ENCODE results near the gene CELSR2. TPM values are rescaled to one million over a fixed set of nuclear protein-coding genes. Genes with fewer than 3 reads are reported as not detected.

CELSR2 gene
- total RNA-seq, 4 donors from 2014 or later: 23.4 to 57.2 (median 39.9) TPM

DNA sequence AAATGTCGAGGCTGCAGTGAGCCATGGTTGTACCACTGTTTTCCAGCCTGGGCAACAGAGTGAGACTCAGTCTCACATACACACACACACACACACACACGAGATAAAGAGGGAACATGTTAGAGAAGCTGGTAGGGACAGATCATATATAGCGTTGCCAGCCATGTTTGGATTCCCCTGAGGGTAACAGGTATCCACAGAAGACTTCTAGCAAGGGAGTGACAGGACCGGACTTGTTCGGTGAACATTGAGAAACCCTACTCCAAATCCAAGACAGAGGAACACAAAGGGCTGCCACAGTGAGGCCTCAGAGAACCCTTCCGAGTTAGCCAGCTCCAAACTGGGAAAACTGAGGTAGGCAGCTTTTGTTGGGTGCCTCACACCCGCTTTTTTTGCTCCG, 39.3 kb upstream of the CELSR2 start:
- H3K36me3 ChIP-seq: no peaks in the 10 kb centered on the region
- no peak for DNase-seq

DNA sequence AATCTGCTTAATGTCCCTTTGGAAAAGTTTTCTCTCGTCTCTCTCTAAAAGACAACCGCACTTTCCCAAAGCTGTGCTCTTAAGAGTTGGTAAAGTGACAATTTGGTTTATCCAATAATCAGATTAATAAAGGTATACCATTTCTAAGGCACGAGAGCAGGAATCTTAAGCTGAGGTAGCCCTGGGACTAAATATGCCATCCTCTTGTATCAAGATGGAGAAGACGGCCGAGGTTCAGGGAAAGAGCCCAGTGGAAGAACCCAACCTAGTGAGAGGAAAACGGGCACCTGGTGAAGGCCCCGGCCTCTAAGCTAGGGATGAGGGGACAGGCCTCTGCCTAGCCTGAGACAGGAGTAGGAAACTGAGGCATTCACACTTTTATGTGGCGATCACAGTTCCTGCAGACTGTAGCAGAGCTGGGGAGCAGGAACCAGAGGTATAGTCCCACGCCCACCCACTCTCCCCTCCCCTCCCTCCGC, 36.0 kb upstream of the CELSR2 start:
- intact Hi-C loops (cut with DNase I): no loop called here
- Histone ChIP-seq H3K27ac (peak overlapping the region; percentile 91 to 97 (median 96)), H3K4me3 (peak overlapping the region; percentile 83 to 99 (median 96)), H3K4me1 (peaks cover 11 to 69% (median 39%) of the 10 kb centered on the region in 3 donors), H3K27me3 (no peaks in the 10 kb centered on the region), H3K9me3 (no peaks in the 10 kb centered on the region), H3K36me3 (peaks cover 0 to 8% (median 0%) of the 10 kb centered on the region in 3 donors)
- WGBS, 2 donors: 25 to 37% methylated on average over 8 to 9 of the region's 10 CpGs
- no peak for DNase-seq
- TF ChIP-seq, protein P1, sequence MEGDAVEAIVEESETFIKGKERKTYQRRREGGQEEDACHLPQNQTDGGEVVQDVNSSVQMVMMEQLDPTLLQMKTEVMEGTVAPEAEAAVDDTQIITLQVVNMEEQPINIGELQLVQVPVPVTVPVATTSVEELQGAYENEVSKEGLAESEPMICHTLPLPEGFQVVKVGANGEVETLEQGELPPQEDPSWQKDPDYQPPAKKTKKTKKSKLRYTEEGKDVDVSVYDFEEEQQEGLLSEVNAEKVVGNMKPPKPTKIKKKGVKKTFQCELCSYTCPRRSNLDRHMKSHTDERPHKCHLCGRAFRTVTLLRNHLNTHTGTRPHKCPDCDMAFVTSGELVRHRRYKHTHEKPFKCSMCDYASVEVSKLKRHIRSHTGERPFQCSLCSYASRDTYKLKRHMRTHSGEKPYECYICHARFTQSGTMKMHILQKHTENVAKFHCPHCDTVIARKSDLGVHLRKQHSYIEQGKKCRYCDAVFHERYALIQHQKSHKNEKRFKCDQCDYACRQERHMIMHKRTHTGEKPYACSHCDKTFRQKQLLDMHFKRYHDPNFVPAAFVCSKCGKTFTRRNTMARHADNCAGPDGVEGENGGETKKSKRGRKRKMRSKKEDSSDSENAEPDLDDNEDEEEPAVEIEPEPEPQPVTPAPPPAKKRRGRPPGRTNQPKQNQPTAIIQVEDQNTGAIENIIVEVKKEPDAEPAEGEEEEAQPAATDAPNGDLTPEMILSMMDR (IDR thresholded peaks at IDR 0.05): no peak

More for the DNA sequence above, 39.3 kb upstream of the CELSR2 start:
- WGBS, 2 donors: 31 to 50% methylated on average over 7 to 8 of the region's 8 CpGs
- TF ChIP-seq POLR2A (IDR thresholded peaks at IDR 0.05): no peak
- TF ChIP-seq, protein P1 (IDR thresholded peaks at IDR 0.05): no peak
- H3K9me3 ChIP-seq: no peaks in the 10 kb centered on the region
- intact Hi-C loops (cut with DNase I): no loop called here
- peak overlapping the region in 2 of 4 donors; percentile 56 to 69 for H3K27ac ChIP-seq
- no peaks in the 10 kb centered on the region for H3K27me3 ChIP-seq
- H3K4me1 ChIP-seq: peaks cover 5 to 54% (median 18%) of the 10 kb centered on the region in 3 donors
- H3K4me3 ChIP-seq: no peak overlapping the region

DNA sequence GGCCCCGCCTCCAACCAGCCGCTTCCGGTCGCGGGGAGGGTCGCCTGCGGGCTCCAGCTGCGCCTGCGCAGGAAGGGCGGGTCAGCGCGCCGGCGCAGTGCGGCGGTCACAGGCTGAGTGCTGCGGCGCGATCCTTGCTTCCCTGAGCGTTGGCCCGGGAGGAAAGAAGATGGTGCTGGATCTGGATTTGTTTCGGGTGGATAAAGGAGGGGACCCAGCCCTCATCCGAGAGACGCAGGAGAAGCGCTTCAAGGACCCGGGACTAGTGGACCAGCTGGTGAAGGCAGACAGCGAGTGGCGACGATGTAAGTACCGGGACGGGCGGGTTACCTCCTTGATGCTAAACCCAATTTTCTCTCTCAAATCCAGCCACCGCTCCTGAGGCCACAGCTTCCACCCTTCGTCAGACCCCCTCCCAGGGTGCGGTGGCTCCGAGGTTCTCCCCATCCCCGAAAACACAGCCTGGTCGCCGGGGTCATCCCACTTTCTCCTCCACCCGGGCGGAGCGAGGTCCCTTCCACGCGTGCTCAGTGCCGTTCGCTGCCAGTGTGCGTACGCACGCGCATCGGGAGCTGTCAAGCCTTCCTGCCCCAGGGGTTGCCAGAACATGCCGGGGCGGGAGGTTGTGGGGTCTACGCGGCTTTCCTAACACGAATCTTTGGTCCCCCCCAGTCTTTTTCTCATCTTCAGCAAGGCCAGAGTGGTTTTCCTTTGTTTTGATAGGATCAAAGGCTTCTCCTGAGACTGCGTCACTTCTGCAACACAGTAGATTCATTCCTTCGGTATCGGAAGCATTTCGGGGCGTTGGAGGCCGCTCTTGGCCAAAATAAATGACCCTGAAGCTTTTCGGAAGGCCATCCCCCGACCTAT, 35.3 kb upstream of the CELSR2 start, which contains the start of gene SARS1:
SARS1 (plus strand) TSS at position 95 of the 870 bp plus-strand sequence; CDS start at position 170, 75 bp downstream.
- TF ChIP-seq, protein P1 (IDR thresholded peaks at IDR 0.05): peak in 1 of 6 experiments; percentile 18
- peak in 3 of 4 donors; percentile 69 to 94 (median 78) for TF ChIP-seq POLR2A (IDR thresholded peaks at IDR 0.05)
- no peaks in the 10 kb centered on the region for H3K9me3 ChIP-seq
- 0% methylated on average over 29 to 30 of the region's 64 CpGs for WGBS, 2 donors
- intact Hi-C loops (cut with DNase I): no loop called here
- H3K36me3 ChIP-seq: peaks cover 0 to 8% (median 0%) of the 10 kb centered on the region in 3 donors
- peak within 1 kb of the TSS; percentile 83 to 99 (median 96) for H3K4me3 ChIP-seq
- H3K27me3 ChIP-seq: no peaks in the 10 kb centered on the region
- H3K27ac ChIP-seq: peak within 1 kb of the TSS; percentile 91 to 97 (median 96)
- no peak for DNase-seq
- peaks cover 11 to 66% (median 35%) of the 10 kb centered on the region in 3 donors for H3K4me1 ChIP-seq

DNA sequence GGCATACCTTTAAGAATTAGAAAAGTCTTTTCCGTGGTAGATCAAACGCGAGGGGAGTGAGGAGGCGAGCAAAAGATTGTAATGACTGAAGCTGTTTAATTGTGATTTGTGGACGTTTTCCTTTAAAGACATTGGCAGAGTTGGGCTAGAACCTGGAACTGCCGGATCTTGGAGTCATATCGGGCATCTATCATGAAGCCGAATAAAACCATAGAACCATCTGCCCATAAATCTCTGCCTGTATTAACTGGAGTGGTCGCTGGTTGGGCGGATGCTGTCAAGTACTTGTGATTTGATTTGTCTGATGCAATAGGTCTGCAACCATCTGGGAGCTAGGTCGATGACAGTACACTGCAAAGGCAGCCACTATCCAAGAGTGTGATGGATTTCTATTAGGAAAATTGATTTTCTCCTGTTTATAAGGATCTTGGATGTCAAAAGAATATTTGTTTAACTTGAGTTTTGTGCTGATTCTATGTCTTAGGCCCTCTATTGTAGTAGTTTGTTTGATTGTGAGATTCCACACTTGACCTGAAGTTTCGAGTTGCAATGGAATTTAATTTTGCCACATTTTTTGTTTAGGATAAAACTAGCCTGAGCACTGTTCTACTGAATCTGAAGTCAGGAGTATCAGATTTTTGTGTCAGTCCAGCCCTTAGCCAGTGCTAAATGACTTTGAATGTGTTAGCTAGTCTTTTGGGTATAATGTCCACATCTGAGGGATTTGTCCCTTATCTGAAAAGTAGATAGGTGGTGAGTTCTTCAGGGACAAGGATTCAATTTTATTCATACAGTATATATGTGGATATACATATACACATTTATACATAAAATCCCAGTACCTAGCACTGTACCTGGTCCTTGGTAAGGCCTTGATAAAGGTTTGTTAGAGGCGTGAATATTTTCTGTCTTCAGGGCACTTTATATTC, 34.4 kb upstream of the CELSR2 start:
- H3K9me3 ChIP-seq: no peaks in the 10 kb centered on the region
- peak in 2 of 4 donors; percentile 6 to 22 for TF ChIP-seq POLR2A (IDR thresholded peaks at IDR 0.05)
- TF ChIP-seq, protein P1 (IDR thresholded peaks at IDR 0.05): no peak
- H3K4me1 ChIP-seq: peaks cover 11 to 57% (median 28%) of the 10 kb centered on the region in 3 donors
- H3K36me3 ChIP-seq: peaks cover 0 to 13% (median 0%) of the 10 kb centered on the region in 3 donors
- no peak for DNase-seq
- no peaks in the 10 kb centered on the region for H3K27me3 ChIP-seq
- intact Hi-C loops (cut with DNase I): no loop called here
- H3K27ac ChIP-seq: peak overlapping the region; percentile 91 to 97 (median 96)
- H3K4me3 ChIP-seq: peak overlapping the region; percentile 83 to 99 (median 96)
- WGBS, 2 donors: 7 to 8% methylated on average over 13 of the region's 13 CpGs

All from esophagus squamous epithelium (tissue), 5 donors.